OCI-M1 (cell line): Measurements from ENCODE around the gene TST.

Experiments
- DNase-seq: peaks from one replicate; lab custom pipeline; 2025; lab: John Stamatoyannopoulos, UW

The TST gene

GRCh38 chr22:37019309-37020191 lies at the start of gene TST, which contains the start of gene MPST:
Gene TST, minus strand, starts transcription at chr22:37019447. Its CDS starts 715 bp downstream, at chr22:37018732.
Gene MPST, plus strand, starts transcription at chr22:37019742. Its CDS starts 95 bp downstream, at chr22:37019837.
- peak; percentile 79 for DNase-seq

- DNase-seq, result no peak
Measured at GRCh38 chr22:37068859-37069258, 49.6 kb upstream of the TST start.

GRCh38 chr22:37067428-37067827 lies 48.2 kb upstream of the TST start:
- no peak for DNase-seq

GRCh38 chr22:37065961-37066360 lies 46.7 kb upstream of the TST start:
- DNase-seq, result no peak

- no peak for DNase-seq
Measured at GRCh38 chr22:37065180-37065579, 45.9 kb upstream of the TST start.

- no peak for DNase-seq
Measured at GRCh38 chr22:37064553-37064952, 45.3 kb upstream of the TST start.

- no peak for DNase-seq
Measured at GRCh38 chr22:37063431-37064420, 44.5 kb upstream of the TST start.

- DNase-seq, result no peak
Measured at GRCh38 chr22:37062702-37063381, 43.6 kb upstream of the TST start.

GRCh38 chr22:37062376-37062675 lies 43.1 kb upstream of the TST start:
- no peak for DNase-seq

- no peak for DNase-seq
Measured at GRCh38 chr22:37061611-37062375, 42.5 kb upstream of the TST start.

- no peak for DNase-seq
Measured at GRCh38 chr22:37060801-37061610, 41.8 kb upstream of the TST start.

GRCh38 chr22:37059876-37060449 lies 40.7 kb upstream of the TST start:
- DNase-seq, result no peak

- no peak for DNase-seq
Measured at GRCh38 chr22:37058917-37059701, 39.9 kb upstream of the TST start.

GRCh38 chr22:37057796-37058510 lies 38.7 kb upstream of the TST start:
- no peak for DNase-seq

- no peak for DNase-seq
Measured at GRCh38 chr22:37057226-37057625, 38.0 kb upstream of the TST start.

- no peak for DNase-seq
Measured at GRCh38 chr22:37056246-37056645, 37.0 kb upstream of the TST start.

- no peak for DNase-seq
Measured at GRCh38 chr22:37054600-37055365, 35.5 kb upstream of the TST start.

- DNase-seq, result no peak
Measured at GRCh38 chr22:37054056-37054395, 34.8 kb upstream of the TST start.
